ENCODE data around the gene CCDC192.
"Not testable (repeated sequence)": the region's sequence is repeated elsewhere in the genome, so short reads cannot be mapped to it uniquely, and the experiment has no call there.

Gene CCDC192

GRCh38 chr5:127702926-127703561 is at the start of gene CCDC192:
CCDC192 (plus strand) TSS chr5:127703391; CDS start chr5:127703446, 55 bp downstream.
- TF ChIP-seq POLR2A (IDR thresholded peaks at IDR 0.05; ENCODE audit: low read depth, low read length), result no peak
- no peak for FAIRE-seq
- DNase-seq (ENCODE audit: insufficient read length, low spot score), result no peak

GRCh38 chr5:127656825-127657224 is 46.4 kb upstream of the CCDC192 start:
- FAIRE-seq (no peak), DNase-seq (ENCODE audit: insufficient read length, low spot score) (no peak)
- no peak for TF ChIP-seq POLR2A (IDR thresholded peaks at IDR 0.05; ENCODE audit: low read depth, low read length)

GRCh38 chr5:127660047-127660733 is 43.0 kb upstream of the CCDC192 start:
- no peak for DNase-seq (ENCODE audit: insufficient read length, low spot score)
- no peak for TF ChIP-seq POLR2A (IDR thresholded peaks at IDR 0.05; ENCODE audit: low read depth, low read length)
- no peak for FAIRE-seq

GRCh38 chr5:127664093-127664492 is 39.1 kb upstream of the CCDC192 start:
- FAIRE-seq (no peak), DNase-seq (ENCODE audit: insufficient read length, low spot score) (no peak)
- TF ChIP-seq POLR2A (IDR thresholded peaks at IDR 0.05; ENCODE audit: low read depth, low read length), result no peak

- FAIRE-seq (no peak), DNase-seq (ENCODE audit: insufficient read length, low spot score) (no peak)
- TF ChIP-seq POLR2A (IDR thresholded peaks at IDR 0.05; ENCODE audit: low read depth, low read length), result no peak
These were observed 37.5 kb upstream of the CCDC192 start for GRCh38 chr5:127665641-127666040.

- no peak for TF ChIP-seq POLR2A (IDR thresholded peaks at IDR 0.05; ENCODE audit: low read depth, low read length)
- DNase-seq (ENCODE audit: insufficient read length, low spot score), result no peak
- no peak for FAIRE-seq
These were observed 37.0 kb upstream of the CCDC192 start for GRCh38 chr5:127666043-127666716.

- FAIRE-seq (no peak), DNase-seq (ENCODE audit: insufficient read length, low spot score) (no peak)
- TF ChIP-seq POLR2A (IDR thresholded peaks at IDR 0.05; ENCODE audit: low read depth, low read length), result no peak
These were observed 35.3 kb upstream of the CCDC192 start for GRCh38 chr5:127667926-127668325.

GRCh38 chr5:127671218-127671617 is 32.0 kb upstream of the CCDC192 start:
- FAIRE-seq (no peak), DNase-seq (ENCODE audit: insufficient read length, low spot score) (no peak)
- TF ChIP-seq POLR2A (IDR thresholded peaks at IDR 0.05; ENCODE audit: low read depth, low read length), result no peak

- FAIRE-seq (no peak), DNase-seq (ENCODE audit: insufficient read length, low spot score) (no peak)
- TF ChIP-seq POLR2A (IDR thresholded peaks at IDR 0.05; ENCODE audit: low read depth, low read length), result no peak
These were observed 29.9 kb upstream of the CCDC192 start for GRCh38 chr5:127673117-127673800.

- FAIRE-seq; DNase-seq (ENCODE audit: insufficient read length, low spot score): not testable (repeated sequence)
These were observed 26.2 kb upstream of the CCDC192 start for GRCh38 chr5:127676951-127677350.

- FAIRE-seq; DNase-seq (ENCODE audit: insufficient read length, low spot score): not testable (repeated sequence)
These were observed 23.4 kb upstream of the CCDC192 start for GRCh38 chr5:127679691-127680330.

- FAIRE-seq (no peak), DNase-seq (ENCODE audit: insufficient read length, low spot score) (no peak)
- TF ChIP-seq POLR2A (IDR thresholded peaks at IDR 0.05; ENCODE audit: low read depth, low read length), result no peak
These were observed 22.6 kb upstream of the CCDC192 start for GRCh38 chr5:127680595-127680994.

- FAIRE-seq (no peak), DNase-seq (ENCODE audit: insufficient read length, low spot score) (no peak)
- TF ChIP-seq POLR2A (IDR thresholded peaks at IDR 0.05; ENCODE audit: low read depth, low read length), result no peak
These were observed 20.2 kb upstream of the CCDC192 start for GRCh38 chr5:127683008-127683407.

Measured in H54 (cell line).